Parathyroid adenoma (tissue), 2 donors: ENCODE data around the gene WDPCP.

Experiments used
- H2AFZ ChIP-seq: fragments of 300-600 bp; sonication (generic); one replicate; pipeline ENCODE4 v1.7.0; 2017; ENCODE audit warnings: antibody characterized with exemption, mild to moderate bottlenecking
- H3K27ac ChIP-seq: fragments of 300-600 bp; sonication (generic); one replicate; pipeline ENCODE4 v1.7.0; 2017
- H3K27me3 ChIP-seq: fragments of 300-600 bp; sonication (generic); one replicate; pipeline ENCODE4 v1.7.0; 2017; ENCODE audit warnings: low read length; ENCODE audit not compliant: control insufficient read depth, insufficient read depth
- H3K36me3 ChIP-seq: fragments of 300-600 bp; sonication (generic); one replicate; pipeline ENCODE4 v1.7.0; 2017; ENCODE audit warnings: low read length; ENCODE audit not compliant: control insufficient read depth, insufficient read depth
- H3K4me1 ChIP-seq: fragments of 300-600 bp; sonication (generic); one replicate; pipeline ENCODE4 v1.7.0; 2017; ENCODE audit warnings: control low read depth
- H3K4me2 ChIP-seq: fragments of 300-600 bp; sonication (generic); one replicate; pipeline ENCODE4 v1.7.0; 2017; ENCODE audit warnings: low read length
- H3K4me3 ChIP-seq: fragments of 300-600 bp; sonication (generic); one replicate; pipeline ENCODE4 v1.7.0; 2017; ENCODE audit warnings: low read depth, low read length
- H3K79me2 ChIP-seq: fragments of 300-600 bp; sonication (generic); one replicate; pipeline ENCODE4 v1.7.0; 2017; ENCODE audit warnings: control low read depth
- H3K9ac ChIP-seq: fragments of 300-600 bp; sonication (generic); one replicate; pipeline ENCODE4 v1.7.0; 2017; ENCODE audit warnings: mild to moderate bottlenecking
- H3K9me3 ChIP-seq: fragments of 300-600 bp; sonication (generic); one replicate; pipeline ENCODE4 v1.7.0; 2017; ENCODE audit warnings: low read length; ENCODE audit not compliant: control insufficient read depth
- TF ChIP-seq, protein P1 (sequence below): fragments of 300-600 bp; sonication (generic); IDR thresholded peaks from one replicate; pipeline ENCODE4 v1.7.0; 2017; ENCODE audit warnings: antibody characterized with exemption, mild to moderate bottlenecking
- donor health status: primary hyperparathyroidism.

Gene WDPCP

DNA sequence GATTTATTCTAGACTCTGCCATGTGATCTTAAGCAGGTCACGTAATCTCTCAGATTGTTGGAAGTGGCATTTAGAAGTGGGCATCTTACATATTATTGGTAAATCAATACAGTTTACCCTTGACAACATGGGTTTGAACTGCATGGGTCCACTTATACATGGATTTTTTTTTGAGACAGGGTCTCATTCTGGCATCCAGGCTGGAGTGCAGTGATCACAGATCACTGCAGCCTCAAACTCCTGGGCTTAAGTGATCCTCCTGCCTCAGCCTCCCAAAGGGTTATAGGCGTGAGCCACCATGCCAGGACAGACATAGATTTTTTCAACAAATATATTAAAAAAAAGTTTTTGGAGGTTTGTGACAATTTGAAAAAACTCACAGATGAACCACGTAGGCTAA, 393.0 kb downstream of the WDPCP start:
- no peaks in the 10 kb centered on the region for H3K79me2 ChIP-seq
- H3K9ac ChIP-seq: no peak overlapping the region
- no peaks in the 10 kb centered on the region for H3K4me1 ChIP-seq
- H3K27ac ChIP-seq: no peak overlapping the region
- H3K9me3 ChIP-seq: no peaks in the 10 kb centered on the region
- H3K27me3 ChIP-seq: no peaks in the 10 kb centered on the region
- H3K4me2 ChIP-seq: no peak overlapping the region
- TF ChIP-seq, protein P1, sequence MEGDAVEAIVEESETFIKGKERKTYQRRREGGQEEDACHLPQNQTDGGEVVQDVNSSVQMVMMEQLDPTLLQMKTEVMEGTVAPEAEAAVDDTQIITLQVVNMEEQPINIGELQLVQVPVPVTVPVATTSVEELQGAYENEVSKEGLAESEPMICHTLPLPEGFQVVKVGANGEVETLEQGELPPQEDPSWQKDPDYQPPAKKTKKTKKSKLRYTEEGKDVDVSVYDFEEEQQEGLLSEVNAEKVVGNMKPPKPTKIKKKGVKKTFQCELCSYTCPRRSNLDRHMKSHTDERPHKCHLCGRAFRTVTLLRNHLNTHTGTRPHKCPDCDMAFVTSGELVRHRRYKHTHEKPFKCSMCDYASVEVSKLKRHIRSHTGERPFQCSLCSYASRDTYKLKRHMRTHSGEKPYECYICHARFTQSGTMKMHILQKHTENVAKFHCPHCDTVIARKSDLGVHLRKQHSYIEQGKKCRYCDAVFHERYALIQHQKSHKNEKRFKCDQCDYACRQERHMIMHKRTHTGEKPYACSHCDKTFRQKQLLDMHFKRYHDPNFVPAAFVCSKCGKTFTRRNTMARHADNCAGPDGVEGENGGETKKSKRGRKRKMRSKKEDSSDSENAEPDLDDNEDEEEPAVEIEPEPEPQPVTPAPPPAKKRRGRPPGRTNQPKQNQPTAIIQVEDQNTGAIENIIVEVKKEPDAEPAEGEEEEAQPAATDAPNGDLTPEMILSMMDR: no peak
- H3K4me3 ChIP-seq: no peak overlapping the region
- H2AFZ ChIP-seq: no peak overlapping the region
- H3K36me3 ChIP-seq: no peaks in the 10 kb centered on the region

DNA sequence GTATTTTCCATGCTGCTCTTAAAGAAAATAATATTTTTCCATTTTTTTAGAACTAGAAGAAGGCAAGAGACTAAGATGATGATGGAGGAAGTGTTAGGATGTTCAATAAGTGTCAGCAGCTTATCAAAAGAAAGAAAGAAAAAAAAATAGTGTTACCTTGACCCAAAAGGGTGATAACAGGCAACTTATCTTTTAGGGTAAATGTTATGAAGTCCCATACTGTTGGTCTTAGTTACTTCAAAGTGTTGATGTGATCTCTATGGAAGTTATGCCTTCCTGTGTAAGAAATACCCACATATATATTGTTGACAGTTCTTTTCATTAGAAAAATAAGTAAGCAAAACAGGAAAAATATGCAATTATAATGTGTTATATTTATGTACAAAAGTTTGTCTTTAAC, 394.1 kb downstream of the WDPCP start:
- Histone ChIP-seq H3K27me3 (no peaks in the 10 kb centered on the region), H3K4me2 (no peak overlapping the region), H3K4me3 (no peak overlapping the region), H3K79me2 (no peaks in the 10 kb centered on the region), H3K4me1 (no peaks in the 10 kb centered on the region), H3K27ac (no peak overlapping the region), H2AFZ (no peak overlapping the region), H3K9ac (no peak overlapping the region), H3K9me3 (no peaks in the 10 kb centered on the region), H3K36me3 (no peaks in the 10 kb centered on the region)
- TF ChIP-seq, protein P1: no peak

- H3K79me2 ChIP-seq: no peaks in the 10 kb centered on the region
- H3K36me3 ChIP-seq: no peaks in the 10 kb centered on the region
- H3K27me3 ChIP-seq: no peaks in the 10 kb centered on the region
- H3K4me1 ChIP-seq: no peaks in the 10 kb centered on the region
- H3K4me3 ChIP-seq: no peak overlapping the region
- no peaks in the 10 kb centered on the region for H3K9me3 ChIP-seq
- no peak overlapping the region for H2AFZ ChIP-seq
- no peak overlapping the region for H3K27ac ChIP-seq
- H3K4me2 ChIP-seq: no peak overlapping the region
- no peak overlapping the region for H3K9ac ChIP-seq
- TF ChIP-seq, protein P1: no peak
Observed at GRCh38 chr2:63192889-63193774, 395.1 kb downstream of the WDPCP start.

- H3K27me3 ChIP-seq: no peaks in the 10 kb centered on the region
- H3K4me3 ChIP-seq: no peak overlapping the region
- H3K36me3 ChIP-seq: no peaks in the 10 kb centered on the region
- H3K9me3 ChIP-seq: no peaks in the 10 kb centered on the region
- H3K9ac ChIP-seq: no peak overlapping the region
- no peak overlapping the region for H3K27ac ChIP-seq
- TF ChIP-seq, protein P1: no peak
- no peaks in the 10 kb centered on the region for H3K79me2 ChIP-seq
- no peaks in the 10 kb centered on the region for H3K4me1 ChIP-seq
- H3K4me2 ChIP-seq: no peak overlapping the region
- no peak overlapping the region for H2AFZ ChIP-seq
Observed at GRCh38 chr2:63192169-63192888, 395.9 kb downstream of the WDPCP start.
